SU-DHL-6 (cell line): Measurements from ENCODE around the gene CLIC4.

ENCODE experiments used
- CTCF ChIP-seq: fragments of 200-600 bp; sonication (generic); IDR thresholded peaks from one replicate; pipeline ENCODE4 v1.5.1; 2017; ENCODE audit warnings: antibody characterized with exemption, mild to moderate bottlenecking, low read length, moderate library complexity; ENCODE audit not compliant: insufficient read depth, poor library complexity, severe bottlenecking
- EZH2phosphoT487 ChIP-seq: fragments of 200-600 bp; sonication (generic), shearing (Covaris generic); conservative IDR thresholded peaks from 2 replicates; pipeline ENCODE4 v1.6.1; 2018; ENCODE audit warnings: mild to moderate bottlenecking, antibody characterized with exemption, low read length, moderate library complexity, mixed read lengths

- no peak for TF ChIP-seq CTCF
- TF ChIP-seq EZH2phosphoT487 = no peak
Observed at GRCh38 chr1:24866211-24867083, 121.2 kb downstream of the CLIC4 start.
